HG02938 (cell line): ENCODE data around the gene SLC27A2.
"Not testable (repeated sequence)": the region's sequence is repeated elsewhere in the genome, so short reads cannot be mapped to it uniquely, and the experiment has no call there.

ENCODE experiments used
- ATAC-seq: cut with Tn5 transposase; IDR thresholded peaks from one replicate; pipeline ENCODE4 v1.9.1; 2021; ENCODE audit warnings: mild to moderate bottlenecking, moderate library complexity; ENCODE audit not compliant: unreplicated experiment

SLC27A2 gene

GRCh38 chr15:50188793-50189192 is 6.8 kb downstream of the SLC27A2 start:
- not testable (repeated sequence) for ATAC-seq

- no peak for ATAC-seq
These were observed 7.6 kb downstream of the SLC27A2 start for GRCh38 chr15:50189633-50190032.

- ATAC-seq, result peak; percentile 50
These were observed 8.2 kb downstream of the SLC27A2 start for GRCh38 chr15:50190166-50190570.

- ATAC-seq, result peak; percentile 73
These were observed 8.7 kb downstream of the SLC27A2 start for GRCh38 chr15:50190723-50191122.

- ATAC-seq, result no peak
These were observed 10.2 kb downstream of the SLC27A2 start for GRCh38 chr15:50192164-50192563.

GRCh38 chr15:50192926-50193620 is 11.1 kb downstream of the SLC27A2 start:
- ATAC-seq, result no peak

- no peak for ATAC-seq
These were observed 20.0 kb downstream of the SLC27A2 start for GRCh38 chr15:50202003-50202402.

GRCh38 chr15:50206020-50206419 is 24.0 kb downstream of the SLC27A2 start:
- no peak for ATAC-seq

GRCh38 chr15:50209809-50210208 is 27.8 kb downstream of the SLC27A2 start:
- no peak for ATAC-seq

GRCh38 chr15:50210462-50211157 is 28.6 kb downstream of the SLC27A2 start:
- no peak for ATAC-seq

- no peak for ATAC-seq
These were observed 36.3 kb downstream of the SLC27A2 start for GRCh38 chr15:50218291-50218690.

- ATAC-seq, result no peak
These were observed 36.7 kb downstream of the SLC27A2 start for GRCh38 chr15:50218691-50219090.

GRCh38 chr15:50219820-50220219 is 37.8 kb downstream of the SLC27A2 start:
- no peak for ATAC-seq

GRCh38 chr15:50222181-50222580 is 40.2 kb downstream of the SLC27A2 start:
- no peak for ATAC-seq

GRCh38 chr15:50224606-50225005 is 42.6 kb downstream of the SLC27A2 start:
- ATAC-seq, result no peak

GRCh38 chr15:50225057-50225456 is 43.1 kb downstream of the SLC27A2 start:
- no peak for ATAC-seq

GRCh38 chr15:50225938-50226337 is 43.9 kb downstream of the SLC27A2 start:
- no peak for ATAC-seq

GRCh38 chr15:50227076-50227475 is 45.1 kb downstream of the SLC27A2 start:
- ATAC-seq, result no peak

- ATAC-seq, result no peak
These were observed 46.9 kb downstream of the SLC27A2 start for GRCh38 chr15:50228866-50229265.

GRCh38 chr15:50229336-50229735 is 47.3 kb downstream of the SLC27A2 start:
- no peak for ATAC-seq

GRCh38 chr15:50231761-50232160 is 49.8 kb downstream of the SLC27A2 start:
- ATAC-seq, result no peak

GRCh38 chr15:50232791-50233190 is 50.8 kb downstream of the SLC27A2 start:
- no peak for ATAC-seq
